GM15510 (cell line): ENCODE measurements around the gene TEKTIP1.

Experiments
- POLR2A ChIP-seq: IDR thresholded peaks from 3 replicates; pipeline ENCODE4 v1.6.1; 2011; ENCODE audit warnings: borderline replicate concordance; ENCODE audit not compliant: insufficient read length; ENCODE audit errors: extremely low read depth

The TEKTIP1 gene

DNA sequence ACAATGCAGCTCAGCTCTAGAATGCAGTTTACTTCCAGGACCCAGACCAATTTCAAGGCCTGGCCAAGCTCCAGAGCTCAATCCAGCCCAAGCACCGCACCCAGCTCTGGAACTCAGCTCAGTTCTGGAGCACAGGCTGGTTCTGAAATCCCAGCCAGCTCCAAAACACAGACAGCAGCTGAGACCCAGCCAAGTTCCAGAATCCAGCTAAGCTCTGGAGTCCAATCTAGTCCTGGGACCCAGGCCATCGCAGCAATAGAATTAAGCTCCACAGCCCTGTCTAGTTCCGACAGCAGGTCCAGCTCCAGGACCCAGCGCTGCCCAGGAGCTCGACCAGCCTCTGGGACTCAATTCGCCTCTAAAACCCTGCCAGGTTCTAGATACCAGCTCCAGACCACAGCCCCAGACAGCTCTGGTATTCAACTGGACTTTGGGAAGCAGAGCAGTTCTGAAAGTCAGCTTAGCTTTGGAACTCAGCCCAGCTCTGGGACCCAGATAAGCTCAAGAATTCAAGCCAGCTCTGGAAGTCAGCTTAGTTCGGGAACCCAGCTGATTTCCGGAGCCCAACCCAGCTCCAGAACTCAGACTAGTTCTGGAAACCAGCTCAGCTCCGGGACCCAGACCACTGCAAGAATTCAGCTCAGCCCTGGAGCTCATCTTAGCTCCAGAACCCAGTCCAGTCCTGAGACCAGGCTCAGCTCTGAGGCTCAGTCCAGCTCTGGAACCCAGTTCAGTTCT lies 53.1 kb downstream of the TEKTIP1 start:
- no peak for TF ChIP-seq POLR2A

DNA sequence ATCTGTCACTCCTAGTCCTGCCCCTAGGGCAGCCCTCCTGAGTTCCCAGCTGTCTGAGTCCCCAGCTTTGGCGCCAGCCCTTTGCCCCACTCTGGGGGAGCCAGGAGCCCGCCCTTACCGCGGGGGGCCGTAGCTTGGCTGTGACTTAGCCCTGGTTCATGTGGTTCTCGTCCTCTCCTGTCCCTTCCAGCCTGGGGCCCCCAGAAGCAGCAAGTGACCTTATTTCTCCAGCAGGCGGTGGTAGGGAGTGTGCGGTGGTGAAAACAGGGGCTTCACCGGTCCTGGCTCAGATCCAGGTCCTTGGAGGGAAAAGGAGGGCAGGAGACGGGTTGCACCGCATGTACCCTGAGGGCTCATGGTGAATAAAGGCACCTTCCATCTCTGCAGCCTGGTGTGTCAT lies 54.2 kb downstream of the TEKTIP1 start:
- no peak for TF ChIP-seq POLR2A
